Natural killer cell (primary cell): ENCODE results near the gene DDAH1. TPM values are rescaled to one million over a fixed set of nuclear protein-coding genes. Genes with fewer than 3 reads are reported as not detected.

Source experiments
- ATAC-seq, 3 donors: fragments of 150-1000 bp in 2 of 3; fragments of 200-7000 bp in 1 of 3; cut with Tn5 transposase; 1 replicate in 1 of 3; 2 replicates in 2 of 3; pipeline ENCODE4 v1.10.0; 2021; ENCODE audit warnings: mild to moderate bottlenecking in 2 of 3, moderate library complexity in 2 of 3
- DNase-seq, 2 donors: peaks; one replicate each; pipeline versions ENCODE4 v3.0.0 to v3.0.0-alpha.2; 2013 to 2021; ENCODE audit warnings: mixed read lengths in 1 of 2
- H3K27ac ChIP-seq: one replicate; pipeline ENCODE4 v1.5.1; 2013; ENCODE audit warnings: mild to moderate bottlenecking, low read length
- H3K27me3 ChIP-seq: one replicate; pipeline ENCODE4 v1.6.1; 2013; ENCODE audit warnings: low read length; ENCODE audit not compliant: control insufficient read depth, insufficient read depth
- H3K36me3 ChIP-seq: one replicate; pipeline ENCODE4 v1.6.1; 2013; ENCODE audit warnings: low read length; ENCODE audit not compliant: control insufficient read depth, insufficient read depth
- H3K4me1 ChIP-seq: one replicate; pipeline ENCODE4 v1.6.1; 2013; ENCODE audit warnings: low read length; ENCODE audit not compliant: control insufficient read depth, insufficient read depth
- H3K4me3 ChIP-seq: one replicate; pipeline ENCODE4 v1.5.1; 2013; ENCODE audit warnings: low read length
- H3K9me3 ChIP-seq: one replicate; pipeline ENCODE4 v1.6.1; 2013; ENCODE audit warnings: low read length; ENCODE audit not compliant: control insufficient read depth, insufficient read depth
- H3K27ac Mint-ChIP-seq, 2 donors: one replicate each; pipeline ENCODE4 v1.8.0; 2022; ENCODE audit warnings: mild to moderate bottlenecking in 2 of 2, mixed read lengths in 2 of 2, moderate library complexity in 1 of 2
- H3K27me3 Mint-ChIP-seq, 2 donors: one replicate each; pipeline ENCODE4 v1.8.0; 2022; ENCODE audit warnings: low read depth in 2 of 2, mixed read lengths in 2 of 2
- H3K36me3 Mint-ChIP-seq: one replicate; pipeline ENCODE4 v1.8.0; 2022; ENCODE audit warnings: mixed read lengths
- H3K4me1 Mint-ChIP-seq, 2 donors: one replicate each; pipeline ENCODE4 v1.8.0; 2022; ENCODE audit warnings: mixed read lengths in 2 of 2
- H3K4me3 Mint-ChIP-seq: one replicate; pipeline ENCODE4 v1.8.0; 2022; ENCODE audit warnings: mild to moderate bottlenecking, moderate library complexity, mixed read lengths
- H3K9me3 Mint-ChIP-seq, 2 donors: one replicate each; pipeline ENCODE4 v1.8.0; 2022; ENCODE audit warnings: mixed read lengths in 2 of 2
- CTCF ChIP-seq: fragments of 200-600 bp; IDR thresholded peaks from one replicate; pipeline ENCODE4 v1.8.0; 2022; ENCODE audit warnings: antibody characterized with exemption
- WGBS: methylation state at CpG from one replicate; pipeline ENCODE4 v1.1.7; 2013; ENCODE audit warnings: missing lambda C conversion rate; ENCODE audit not compliant: insufficient coverage; 5-methylcytosine and 5-hydroxymethylcytosine counted together
- intact Hi-C: fragments of 100-400 bp; cut with micrococcal nuclease; formaldehyde crosslinking; loops from one replicate; pipeline ENCODE4 v1.14.2; 2022
- total RNA-seq, 4 donors: library from RNA; stranded (reverse); fragments of 120-200 nt in 1 of 4; gene quantifications; one replicate each; pipeline versions ENCODE4 v1.2.3 to v1.2.4, GENCODE V29; 2013 to 2022

Gene DDAH1
- total RNA-seq, 3 donors from 2014 or later (not counting 1 experiment from before 2014, with no cell fraction given), result 0.07 to 0.20 TPM; not detected in 1

- H3K27me3 Mint-ChIP-seq, result peaks cover 0 to 4% of the 10 kb centered on the region in 2 donors
- no peaks in the 10 kb centered on the region for H3K9me3 ChIP-seq
- H3K36me3 Mint-ChIP-seq, result no peaks in the 10 kb centered on the region
- H3K9me3 Mint-ChIP-seq, result no peaks in the 10 kb centered on the region
- intact Hi-C loops, result no loop called here
- H3K27me3 ChIP-seq, result peaks cover 2% of the 10 kb centered on the region
- H3K4me1 Mint-ChIP-seq, result no peaks in the 10 kb centered on the region
- TF ChIP-seq CTCF, result no peak
- DNase-seq (no peak), ATAC-seq (no peak)
- H3K27ac Mint-ChIP-seq, result no peak overlapping the region
- H3K4me3 ChIP-seq, result no peak overlapping the region
- no peak overlapping the region for H3K27ac ChIP-seq
- WGBS, result 96% methylated on average over 3 of the region's 3 CpGs
- no peak overlapping the region for H3K4me3 Mint-ChIP-seq
- H3K4me1 ChIP-seq, result no peaks in the 10 kb centered on the region
- no peaks in the 10 kb centered on the region for H3K36me3 ChIP-seq
Observed at GRCh38 chr1:85437139-85437538, 27.8 kb downstream of the DDAH1 start.

- Histone ChIP-seq H3K27ac (no peak overlapping the region), H3K9me3 (no peaks in the 10 kb centered on the region), H3K4me1 (no peaks in the 10 kb centered on the region), H3K27me3 (no peaks in the 10 kb centered on the region), H3K4me3 (no peak overlapping the region), H3K36me3 (no peaks in the 10 kb centered on the region)
- Mint-ChIP-seq H3K9me3 (no peaks in the 10 kb centered on the region), H3K36me3 (no peaks in the 10 kb centered on the region), H3K4me1 (no peaks in the 10 kb centered on the region), H3K4me3 (no peak overlapping the region), H3K27me3 (peaks cover 0 to 6% of the 10 kb centered on the region in 2 donors), H3K27ac (no peak overlapping the region)
- TF ChIP-seq CTCF, result no peak
- ATAC-seq (no peak), DNase-seq (no peak)
- 79% methylated on average over 5 of the region's 5 CpGs for WGBS
- intact Hi-C loops, result no loop called here
Observed at GRCh38 chr1:85433096-85433495, 31.9 kb downstream of the DDAH1 start.

- Histone ChIP-seq H3K9me3 (no peaks in the 10 kb centered on the region), H3K27ac (no peak overlapping the region), H3K36me3 (no peaks in the 10 kb centered on the region), H3K4me1 (no peaks in the 10 kb centered on the region), H3K27me3 (no peaks in the 10 kb centered on the region), H3K4me3 (no peak overlapping the region)
- Mint-ChIP-seq H3K27ac (no peak overlapping the region), H3K4me3 (no peak overlapping the region), H3K9me3 (no peaks in the 10 kb centered on the region), H3K27me3 (peaks cover 0 to 6% of the 10 kb centered on the region in 2 donors), H3K4me1 (no peaks in the 10 kb centered on the region), H3K36me3 (no peaks in the 10 kb centered on the region)
- TF ChIP-seq CTCF, result no peak
- ATAC-seq (no peak), DNase-seq (no peak)
- WGBS, result 81% methylated on average over 1 of the region's 2 CpGs
- intact Hi-C loops, result no loop called here
Observed at GRCh38 chr1:85428471-85429089, 36.4 kb downstream of the DDAH1 start.

- Mint-ChIP-seq H3K36me3 (no peaks in the 10 kb centered on the region), H3K4me3 (no peak overlapping the region), H3K27me3 (peaks cover 0 to 3% of the 10 kb centered on the region in 2 donors), H3K27ac (no peak overlapping the region), H3K9me3 (no peaks in the 10 kb centered on the region), H3K4me1 (no peaks in the 10 kb centered on the region)
- 95% methylated on average over 2 of the region's 3 CpGs for WGBS
- H3K36me3 ChIP-seq, result no peaks in the 10 kb centered on the region
- DNase-seq, result no peak
- intact Hi-C loops, result no loop called here
- no peak for ATAC-seq
- H3K4me1 ChIP-seq, result no peaks in the 10 kb centered on the region
- H3K4me3 ChIP-seq, result no peak overlapping the region
- no peaks in the 10 kb centered on the region for H3K9me3 ChIP-seq
- H3K27ac ChIP-seq, result no peak overlapping the region
- no peaks in the 10 kb centered on the region for H3K27me3 ChIP-seq
- TF ChIP-seq CTCF, result no peak
Observed at GRCh38 chr1:85427849-85428248, 37.1 kb downstream of the DDAH1 start.
